Measurements from ENCODE around the gene ZNF396.

Gene ZNF396

DNA sequence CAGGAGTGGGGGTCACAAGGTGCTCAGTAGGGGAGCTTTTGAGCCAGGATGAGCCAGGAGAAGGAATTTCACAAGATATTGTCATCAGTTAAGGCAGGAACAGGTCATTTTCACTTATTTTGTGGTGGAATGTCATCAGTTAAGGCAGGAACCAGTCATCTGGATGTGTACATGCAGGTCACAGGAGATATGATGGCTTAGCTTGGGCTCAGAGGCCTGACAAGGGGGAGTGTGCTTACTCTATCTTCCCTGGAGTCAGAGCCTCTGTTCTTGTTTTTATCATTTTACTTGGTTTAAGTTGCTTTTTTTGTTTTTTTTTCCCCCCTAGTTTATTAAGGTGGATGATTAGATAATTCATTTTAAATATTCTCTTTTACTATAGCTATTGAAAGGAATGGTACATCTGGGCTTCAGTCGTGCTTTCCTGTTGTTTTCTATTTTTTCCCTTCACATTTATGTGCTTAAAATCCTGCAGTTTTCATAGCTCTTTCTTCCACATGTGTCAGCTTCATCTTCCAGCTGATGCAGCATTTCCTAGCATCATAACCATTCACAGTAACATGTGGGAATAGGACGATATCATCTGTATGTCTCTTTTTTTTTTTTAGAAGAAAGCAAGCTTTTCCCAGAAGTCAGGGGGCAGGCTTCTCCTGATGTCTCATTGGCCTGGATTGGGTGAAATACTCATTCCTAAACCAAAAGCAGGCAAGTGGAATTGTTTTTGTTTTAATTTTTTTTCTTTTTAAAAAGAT, 15.4 kb downstream of the ZNF396 start:
- H3K4me3 ChIP-seq (ENCODE audit: low read depth, low read length): no peak overlapping the region
- TF ChIP-seq, protein P1, sequence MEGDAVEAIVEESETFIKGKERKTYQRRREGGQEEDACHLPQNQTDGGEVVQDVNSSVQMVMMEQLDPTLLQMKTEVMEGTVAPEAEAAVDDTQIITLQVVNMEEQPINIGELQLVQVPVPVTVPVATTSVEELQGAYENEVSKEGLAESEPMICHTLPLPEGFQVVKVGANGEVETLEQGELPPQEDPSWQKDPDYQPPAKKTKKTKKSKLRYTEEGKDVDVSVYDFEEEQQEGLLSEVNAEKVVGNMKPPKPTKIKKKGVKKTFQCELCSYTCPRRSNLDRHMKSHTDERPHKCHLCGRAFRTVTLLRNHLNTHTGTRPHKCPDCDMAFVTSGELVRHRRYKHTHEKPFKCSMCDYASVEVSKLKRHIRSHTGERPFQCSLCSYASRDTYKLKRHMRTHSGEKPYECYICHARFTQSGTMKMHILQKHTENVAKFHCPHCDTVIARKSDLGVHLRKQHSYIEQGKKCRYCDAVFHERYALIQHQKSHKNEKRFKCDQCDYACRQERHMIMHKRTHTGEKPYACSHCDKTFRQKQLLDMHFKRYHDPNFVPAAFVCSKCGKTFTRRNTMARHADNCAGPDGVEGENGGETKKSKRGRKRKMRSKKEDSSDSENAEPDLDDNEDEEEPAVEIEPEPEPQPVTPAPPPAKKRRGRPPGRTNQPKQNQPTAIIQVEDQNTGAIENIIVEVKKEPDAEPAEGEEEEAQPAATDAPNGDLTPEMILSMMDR (IDR thresholded peaks at IDR 0.05; ENCODE audit: low read depth, low read length, missing control alignments): no peak
- no peak for DNase-seq (ENCODE audit: low read depth)

- TF ChIP-seq, protein P1 (IDR thresholded peaks at IDR 0.05; ENCODE audit: low read depth, low read length, missing control alignments): peak; percentile 69
- DNase-seq (ENCODE audit: low read depth): peak; percentile 61
- H3K4me3 ChIP-seq (ENCODE audit: low read depth, low read length): no peak overlapping the region
Measured at GRCh38 chr18:35355140-35355618, 22.0 kb downstream of the ZNF396 start.

DNA sequence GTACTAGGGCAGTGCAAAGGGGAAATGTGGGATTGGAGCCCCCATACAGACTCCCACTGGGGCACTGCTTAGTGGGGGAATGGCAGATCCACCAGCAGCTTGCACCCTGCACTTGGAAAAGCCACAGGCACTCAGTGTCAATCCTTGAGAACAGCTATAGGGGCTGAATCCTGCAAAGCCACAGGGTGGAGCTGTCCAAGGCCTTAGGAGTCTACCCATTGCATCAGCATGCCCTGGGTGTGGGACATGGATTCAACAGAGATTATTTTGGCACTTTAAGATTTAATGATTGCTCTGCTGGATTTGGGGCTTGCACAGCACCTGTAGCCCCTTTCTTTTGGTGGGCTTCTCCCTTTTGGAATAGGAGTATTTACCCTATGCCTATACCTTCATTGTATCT, 24.4 kb downstream of the ZNF396 start:
- H3K4me3 ChIP-seq (ENCODE audit: low read depth, low read length): no peak overlapping the region
- no peak for DNase-seq (ENCODE audit: low read depth)
- TF ChIP-seq, protein P1 (IDR thresholded peaks at IDR 0.05; ENCODE audit: low read depth, low read length, missing control alignments): no peak

- TF ChIP-seq, protein P1 (IDR thresholded peaks at IDR 0.05; ENCODE audit: low read depth, low read length, missing control alignments): no peak
- no peak overlapping the region for H3K4me3 ChIP-seq (ENCODE audit: low read depth, low read length)
- DNase-seq (ENCODE audit: low read depth): no peak
Measured at GRCh38 chr18:35352283-35352682, 24.9 kb downstream of the ZNF396 start.

DNA sequence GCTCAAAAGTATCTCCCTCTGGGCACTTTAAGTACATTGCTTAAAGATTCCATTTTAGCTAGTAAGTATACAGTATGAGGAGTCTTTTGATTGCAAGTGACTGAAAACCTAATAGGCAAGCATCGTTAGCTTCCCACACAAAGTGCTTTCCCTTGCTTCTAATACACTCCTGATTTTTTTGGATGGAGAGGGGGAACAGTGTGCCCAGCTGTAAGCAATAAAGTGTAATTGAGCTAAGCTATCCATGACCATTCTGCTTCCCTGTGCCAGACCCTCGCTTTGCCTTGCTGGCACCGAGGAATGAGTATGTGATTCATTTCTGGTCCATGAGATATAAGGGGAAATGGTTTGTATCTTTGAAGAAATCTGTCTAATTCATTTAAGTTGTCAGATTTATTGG, 29.1 kb downstream of the ZNF396 start:
- TF ChIP-seq, protein P1 (IDR thresholded peaks at IDR 0.05; ENCODE audit: low read depth, low read length, missing control alignments): no peak
- DNase-seq (ENCODE audit: low read depth): no peak
- no peak overlapping the region for H3K4me3 ChIP-seq (ENCODE audit: low read depth, low read length)

DNA sequence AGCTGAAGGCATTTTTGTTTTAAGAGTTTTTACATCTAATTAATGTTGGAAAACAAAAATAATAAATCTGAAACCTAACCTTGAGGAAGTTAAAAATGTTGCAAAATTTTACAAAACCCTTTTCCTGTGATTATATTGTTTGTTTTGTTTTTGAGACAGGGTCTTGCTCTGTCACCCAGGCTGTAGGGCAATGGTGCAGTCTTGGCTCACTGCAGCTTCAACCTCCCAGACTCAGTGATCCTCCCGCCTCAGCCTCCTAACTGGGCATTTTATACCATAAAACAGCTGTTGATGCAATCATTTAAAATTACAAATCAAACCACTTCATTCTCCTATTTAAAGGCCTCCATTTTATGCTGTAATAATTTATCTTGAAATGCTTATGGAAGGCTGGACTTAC, 31.2 kb downstream of the ZNF396 start:
- no peak overlapping the region for H3K4me3 ChIP-seq (ENCODE audit: low read depth, low read length)
- no peak for DNase-seq (ENCODE audit: low read depth)
- TF ChIP-seq, protein P1 (IDR thresholded peaks at IDR 0.05; ENCODE audit: low read depth, low read length, missing control alignments): no peak

- no peak for DNase-seq (ENCODE audit: low read depth)
- no peak overlapping the region for H3K4me3 ChIP-seq (ENCODE audit: low read depth, low read length)
- TF ChIP-seq, protein P1 (IDR thresholded peaks at IDR 0.05; ENCODE audit: low read depth, low read length, missing control alignments): no peak
Measured at GRCh38 chr18:35345460-35345921, 31.6 kb downstream of the ZNF396 start.

Data from GM12864 (cell line).